Gastroesophageal sphincter (tissue), 3 donors: Measurements from ENCODE around the gene BTBD9.

Source experiments
- CTCF ChIP-seq, 4 experiments: fragments of 200-600 bp in 2 of 4; fragments of 450-650 bp in 2 of 4; sonication (generic) in 1 of 4; IDR thresholded peaks; one replicate each; pipeline ENCODE4 v1.5.1; 2017 to 2019; ENCODE audit warnings: antibody characterized with exemption in 4 of 4, mild to moderate bottlenecking in 2 of 4, moderate library complexity in 2 of 4
- EP300 ChIP-seq: sonication (generic); formaldehyde crosslinking; IDR thresholded peaks from one replicate; pipeline ENCODE4 v1.6.1; 2017; ENCODE audit warnings: antibody characterized with exemption, mild to moderate bottlenecking
- POLR2A ChIP-seq, 2 donors: fragments of 450-650 bp; IDR thresholded peaks; one replicate each; pipeline ENCODE4 v1.6.1; 2017; ENCODE audit warnings: antibody characterized with exemption in 2 of 2, mild to moderate bottlenecking in 2 of 2, moderate library complexity in 1 of 2
- POLR2AphosphoS5 ChIP-seq: sonication (generic); formaldehyde crosslinking; IDR thresholded peaks from one replicate; pipeline ENCODE4 v1.6.1; 2017; ENCODE audit warnings: antibody characterized with exemption

- TF ChIP-seq EP300 (no peak), CTCF (IDR thresholded peaks at IDR 0.05) (no peak), POLR2A (IDR thresholded peaks at IDR 0.05) (no peak), POLR2AphosphoS5 (no peak)
Observed at GRCh38 chr6:38617856-38618255, 21.9 kb downstream of the BTBD9 start.
